SK-N-SH (cell line): Measurements from ENCODE around the gene TMPRSS11F. TPM values are rescaled to one million over a fixed set of nuclear protein-coding genes. Genes with fewer than 3 reads are reported as not detected.

ENCODE experiments used
- polyA plus RNA-seq, 3 experiments: library from polyadenylated mRNA; depleted of rRNA; stranded (reverse); fragments of >200 nt; gene quantifications; 2 replicates each; pipeline ENCODE4 v1.2.3, GENCODE V29; 2012
- small RNA-seq, 7 experiments: library from RNA; depleted of rRNA; stranded (forward); fragments of <200 nt; gene quantifications; one replicate each; pipeline ENCODE3, GENCODE V24; 2012

The TMPRSS11F gene
- polyA plus RNA-seq, 1 of the 3 experiments (the other 2 are of a cell fraction), result not detected

Small RNA genes lying within 50 kb of the gene (small RNA-seq; reads per million reads assigned to genes)
- 0 to 10.2 (median 0.79) reads per million in 7 experiments for gene RNU6-95P

Other genes with a start within 250 kb of the TMPRSS11F start
- 0.02 TPM in 1 of 2 replicates, not detected in the other for gene TMPRSS11D, start 245.9 kb downstream of the TMPRSS11F start, polyA plus RNA-seq (2012; rRNA removed)
- not detected in 2 replicates for gene TMPRSS11A, start 166.4 kb downstream of the TMPRSS11F start, polyA plus RNA-seq (2012; rRNA removed)
- gene TMPRSS11B, start 115.8 kb upstream of the TMPRSS11F start, polyA plus RNA-seq (2012; rRNA removed), result not detected in 2 replicates
- gene YTHDC1, start 220.2 kb upstream of the TMPRSS11F start, polyA plus RNA-seq (2012; rRNA removed), result 21.0 and 31.3 TPM in 2 replicates